Spleen (tissue), 13 donors: ENCODE data around the gene B4GALNT4. TPM values are rescaled to one million over a fixed set of nuclear protein-coding genes. Genes with fewer than 3 reads are reported as not detected.
A peak's percentile ranks its signal among the peaks of the same experiment; 100 is the strongest.
"Not testable (repeated sequence)": the region's sequence is repeated elsewhere in the genome, so short reads cannot be mapped to it uniquely, and the experiment has no call there.

Source experiments
- DNase-seq: peaks from one replicate; pipeline ENCODE4 v3.0.0-alpha.2; 2020
- H3K27ac ChIP-seq, 8 donors: fragments of 200-600 bp; sonication (generic) in 7 of 8; 1 replicate in 4 of 8; 2 replicates in 4 of 8; pipeline versions ENCODE4 v1.5.0 to v1.8.0; 2016 to 2021; ENCODE audit warnings: inconsistent platforms in 4 of 8, mild to moderate bottlenecking in 4 of 8, moderate library complexity in 1 of 8
- H3K27me3 ChIP-seq, 7 donors: fragments of 200-600 bp; sonication (generic) in 6 of 7; replicated peaks in 1 of 7; 1 replicate in 4 of 7; 2 replicates in 3 of 7; pipeline versions ENCODE4 v1.5.0 to v1.8.0; 2016 to 2021; ENCODE audit warnings: inconsistent platforms in 3 of 7, mild to moderate bottlenecking in 1 of 7
- H3K36me3 ChIP-seq, 6 donors: fragments of 200-600 bp; sonication (generic) in 5 of 6; 1 replicate in 4 of 6; 2 replicates in 2 of 6; pipeline versions ENCODE4 v1.5.0 to v1.8.0; 2016 to 2021; ENCODE audit warnings: inconsistent platforms in 2 of 6
- H3K4me1 ChIP-seq, 6 donors: fragments of 200-600 bp; sonication (generic) in 5 of 6; 1 replicate in 3 of 6; 2 replicates in 3 of 6; pipeline versions ENCODE4 v1.5.0 to v1.8.0; 2016 to 2021; ENCODE audit warnings: inconsistent platforms in 3 of 6
- H3K4me3 ChIP-seq, 8 donors: fragments of 200-600 bp; sonication (generic) in 7 of 8; 1 replicate in 4 of 8; 2 replicates in 4 of 8; pipeline versions ENCODE4 v1.5.0 to v1.8.0; 2016 to 2021; ENCODE audit warnings: inconsistent platforms in 4 of 8, mild to moderate bottlenecking in 4 of 8, moderate library complexity in 2 of 8
- H3K9me3 ChIP-seq, 8 donors: fragments of 200-600 bp; sonication (generic) in 7 of 8; 1 replicate in 4 of 8; 2 replicates in 4 of 8; pipeline versions ENCODE4 v1.5.0 to v1.8.0; 2016 to 2021; ENCODE audit warnings: inconsistent platforms in 4 of 8
- POLR2A ChIP-seq, 3 donors: fragments of 450-650 bp; IDR thresholded peaks; one replicate each; pipeline ENCODE4 v1.5.1; 2017; ENCODE audit warnings: antibody characterized with exemption in 3 of 3, mild to moderate bottlenecking in 1 of 3
- POLR2AphosphoS5 ChIP-seq, 3 donors: sonication (generic); formaldehyde crosslinking; IDR thresholded peaks; one replicate each; pipeline ENCODE4 v1.5.1; 2017; ENCODE audit warnings: antibody characterized with exemption in 3 of 3
- WGBS, 5 donors: extraction: QIAGEN DNeasy Blood & Tissue Kit in 3 of 5; methylation state at CpG; one replicate each; pipeline versions ENCODE4 v1.1.5 to v1.1.7; 2013 to 2018; 5-methylcytosine and 5-hydroxymethylcytosine counted together
- intact Hi-C: fragments of 100-400 bp; cut with DNase I; formaldehyde crosslinking; loops from one replicate; pipeline ENCODE4 v1.15.0; 2023; ENCODE audit warnings: low total_unique reads
- long read RNA-seq, 2 donors: transcript quantifications; one replicate each; lab custom pipeline, GENCODE V29; 2026
- polyA plus RNA-seq, 3 donors: library from polyadenylated mRNA; stranded (reverse); fragments of 200-250 nt; gene quantifications; one replicate each; pipeline ENCODE4 v1.2.1, GENCODE V29; 2013
- total RNA-seq, 7 donors: library from RNA; depleted of rRNA in 3 of 7; stranded (reverse); fragments of >200 nt in 3 of 7; fragmentation: NEBNext Ultra II Directional in 4 of 7; extraction: Animal tissue kit (Norgen Biotek cat#: 25700) in 4 of 7; gene quantifications; one replicate each; pipeline versions ENCODE4 v1.1.0 to v1.2.1, GENCODE V29; 2016 to 2021
- TF ChIP-seq, protein P1 (sequence below), 11 experiments: fragments of 200-600 bp in 7 of 11; fragments of 450-650 bp in 4 of 11; sonication (generic) in 4 of 11; IDR thresholded peaks in 8 of 11; conservative IDR thresholded peaks in 3 of 11; 1 replicate in 7 of 11; 2 replicates in 4 of 11; pipeline versions ENCODE4 v1.4.0 to v1.8.0; 2016 to 2021; ENCODE audit warnings: antibody characterized with exemption in 11 of 11, inconsistent platforms in 4 of 11, mild to moderate bottlenecking in 1 of 11
- donor health status: healthy with polysubstance abuse.
- donor health status: DM: no; HTN: no; CAD: no; lungs with moderate emphysema.
- donor health status: DM: no; HTN: no; CAD: no.
- donor health status: Bipolar disorder and iron deficiency.
- donor health status: healthy.
- donor health status: DM: no; HTN: no; CAD: no.
- donor health status: DM: yes; HTN: yes; CAD: no.

B4GALNT4 gene
- 1 to 10 TPM in 1 of 7 donors, under 1 TPM in 4, not detected in 2; 0.17 to 1.1 (median 0.67) TPM for total RNA-seq
- 1 to 10 TPM; 1.6 to 5.2 (median 3.5) TPM for polyA plus RNA-seq
- long read RNA-seq, donor 1, result 0 reads
- long read RNA-seq, donor 2, result 0 reads

DNA sequence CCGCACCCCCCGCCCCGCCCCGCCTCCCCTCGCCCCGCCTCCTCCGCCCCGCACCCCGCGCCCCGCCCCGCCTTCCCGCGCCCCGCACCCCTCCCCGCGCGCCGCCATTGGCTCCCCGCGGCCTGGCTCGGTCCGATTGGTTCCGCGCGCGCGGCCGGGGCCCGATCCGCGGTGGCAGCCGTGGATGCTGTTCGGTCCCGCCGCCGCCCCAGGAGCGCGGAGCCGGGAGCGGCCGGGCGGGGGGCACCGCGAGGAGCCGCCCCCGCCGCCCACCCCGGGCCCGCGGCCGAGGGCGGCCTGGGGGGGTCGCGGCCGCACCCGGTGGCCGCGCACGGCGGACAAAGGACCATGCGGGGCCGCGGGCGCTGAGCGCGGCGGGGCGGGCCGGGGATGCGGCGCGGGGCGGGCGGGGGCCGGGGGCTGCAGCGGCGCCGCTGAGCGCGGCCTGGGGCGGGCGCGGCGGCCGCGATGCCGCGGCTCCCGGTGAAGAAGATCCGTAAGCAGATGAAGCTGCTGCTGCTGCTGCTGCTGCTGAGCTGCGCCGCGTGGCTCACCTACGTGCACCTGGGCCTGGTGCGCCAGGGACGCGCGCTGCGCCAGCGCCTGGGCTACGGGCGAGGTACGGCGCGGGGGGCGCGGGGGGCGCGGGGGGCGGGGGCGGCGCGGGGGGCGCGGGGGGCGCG, at the start of gene B4GALNT4:
TSS of gene B4GALNT4 (plus strand) at position 164 of the 683 bp plus-strand sequence. CDS start at position 469, 305 bp downstream.
- Histone ChIP-seq H3K9me3 (no peaks in the 10 kb centered on the region), H3K27me3 (peaks cover 7 to 74% (median 40%) of the 10 kb centered on the region in 7 donors), H3K27ac (no peak within 1 kb of the TSS), H3K4me1 (peaks cover 6 to 21% (median 11%) of the 10 kb centered on the region in 6 donors), H3K4me3 (peak within 1 kb of the TSS in 4 of 8 donors; percentile 5 to 54 (median 9)), H3K36me3 (no peaks in the 10 kb centered on the region)
- DNase-seq, result no peak
- TF ChIP-seq, protein P1, sequence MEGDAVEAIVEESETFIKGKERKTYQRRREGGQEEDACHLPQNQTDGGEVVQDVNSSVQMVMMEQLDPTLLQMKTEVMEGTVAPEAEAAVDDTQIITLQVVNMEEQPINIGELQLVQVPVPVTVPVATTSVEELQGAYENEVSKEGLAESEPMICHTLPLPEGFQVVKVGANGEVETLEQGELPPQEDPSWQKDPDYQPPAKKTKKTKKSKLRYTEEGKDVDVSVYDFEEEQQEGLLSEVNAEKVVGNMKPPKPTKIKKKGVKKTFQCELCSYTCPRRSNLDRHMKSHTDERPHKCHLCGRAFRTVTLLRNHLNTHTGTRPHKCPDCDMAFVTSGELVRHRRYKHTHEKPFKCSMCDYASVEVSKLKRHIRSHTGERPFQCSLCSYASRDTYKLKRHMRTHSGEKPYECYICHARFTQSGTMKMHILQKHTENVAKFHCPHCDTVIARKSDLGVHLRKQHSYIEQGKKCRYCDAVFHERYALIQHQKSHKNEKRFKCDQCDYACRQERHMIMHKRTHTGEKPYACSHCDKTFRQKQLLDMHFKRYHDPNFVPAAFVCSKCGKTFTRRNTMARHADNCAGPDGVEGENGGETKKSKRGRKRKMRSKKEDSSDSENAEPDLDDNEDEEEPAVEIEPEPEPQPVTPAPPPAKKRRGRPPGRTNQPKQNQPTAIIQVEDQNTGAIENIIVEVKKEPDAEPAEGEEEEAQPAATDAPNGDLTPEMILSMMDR (IDR thresholded peaks at IDR 0.05 in 8 of 11, conservative IDR thresholded peaks at IDR 0.05 in 3 of 11), result no peak
- no peak for TF ChIP-seq POLR2AphosphoS5 (IDR thresholded peaks at IDR 0.05)
- TF ChIP-seq POLR2A (IDR thresholded peaks at IDR 0.05), result no peak
- WGBS, 5 donors, result 1 to 4% (median 2%) methylated on average over 5 to 111 of the region's 118 CpGs; no CpG with 5 or more reads in 1 of the 5 donors
- intact Hi-C loops, result loop anchor here (10.0 kb wide), 1 partner anchor 115 kb away; no protein-coding TSS in a partner anchor

DNA sequence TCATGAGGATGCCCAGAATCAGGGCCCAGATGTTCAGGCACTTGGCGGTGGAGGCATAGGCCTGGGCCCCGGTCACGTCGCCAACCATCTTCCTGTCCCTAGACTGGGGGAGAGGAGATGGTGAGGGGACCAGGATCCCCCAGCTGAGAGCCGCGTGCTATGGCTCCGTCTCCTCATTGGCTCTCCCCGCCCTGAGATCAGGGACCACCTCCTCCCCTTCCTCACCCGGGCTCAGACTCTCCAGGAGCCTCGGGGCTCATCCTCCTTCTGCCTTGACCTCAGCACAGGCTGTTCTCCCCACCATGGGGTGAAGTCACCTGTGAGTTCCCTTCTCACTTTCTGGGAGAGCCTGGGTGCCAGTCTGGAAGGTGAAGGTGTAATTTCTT, 49.4 kb upstream of the B4GALNT4 start:
- peaks cover 0 to 21% (median 7%) of the 10 kb centered on the region in 6 donors for H3K36me3 ChIP-seq
- WGBS, 5 donors, result 15 to 22% (median 19%) methylated on average over 6 to 10 of the region's 10 CpGs; no CpG with 5 or more reads in 1 of the 5 donors
- H3K27me3 ChIP-seq, intact Hi-C loops, H3K9me3 ChIP-seq: not testable (repeated sequence)
- peak overlapping the region; percentile 62 to 96 (median 91) for H3K27ac ChIP-seq
- peaks cover 5 to 73% (median 44%) of the 10 kb centered on the region in 6 donors for H3K4me1 ChIP-seq
- peak; percentile 61 for DNase-seq
- peak overlapping the region; percentile 50 to 82 (median 66) for H3K4me3 ChIP-seq

- intact Hi-C loops, result no loop called here
Measured at GRCh38 chr11:324156-324555, 45.1 kb upstream of the B4GALNT4 start.

GRCh38 chr11:324593-325517, 44.4 kb upstream of the B4GALNT4 start:
- H3K36me3 ChIP-seq, intact Hi-C loops, H3K27me3 ChIP-seq, H3K9me3 ChIP-seq, H3K4me3 ChIP-seq: not testable (repeated sequence)
- WGBS, 5 donors, result 65 to 75% (median 71%) methylated on average over 26 to 28 of the region's 34 CpGs
- DNase-seq, result peak; percentile 69
- H3K4me1 ChIP-seq, result peaks cover 32 to 86% (median 63%) of the 10 kb centered on the region in 6 donors
- H3K27ac ChIP-seq, result peak overlapping the region; percentile 48 to 99 (median 97)

More at GRCh38 chr11:324156-324555, 45.1 kb upstream of the B4GALNT4 start:
- DNase-seq, result peak; percentile 53
- no peaks in the 10 kb centered on the region for H3K27me3 ChIP-seq
- H3K36me3 ChIP-seq, result no peaks in the 10 kb centered on the region
- H3K4me1 ChIP-seq, result peaks cover 29 to 85% (median 59%) of the 10 kb centered on the region in 6 donors
- peak overlapping the region; percentile 13 to 99 (median 97) for H3K27ac ChIP-seq
- 64 to 77% (median 70%) methylated on average over 11 of the region's 11 CpGs for WGBS, 5 donors
- H3K4me3 ChIP-seq, result no peak overlapping the region
- TF ChIP-seq POLR2A (IDR thresholded peaks at IDR 0.05) (no peak), POLR2AphosphoS5 (IDR thresholded peaks at IDR 0.05) (no peak)
- TF ChIP-seq, protein P1 (IDR thresholded peaks at IDR 0.05 in 8 of 11, conservative IDR thresholded peaks at IDR 0.05 in 3 of 11), result no peak
- H3K9me3 ChIP-seq, result no peaks in the 10 kb centered on the region
